Testis (tissue), 2 donors: Measurements from ENCODE around the gene CDKAL1.

Source experiments
- CTCF ChIP-seq, 3 experiments: fragments of 450-650 bp in 2 of 3; fragments of 200-600 bp in 1 of 3; sonication (generic) in 1 of 3; IDR thresholded peaks; one replicate each; pipeline ENCODE4 v1.5.1; 2016 to 2019; ENCODE audit warnings: antibody characterized with exemption in 3 of 3, mild to moderate bottlenecking in 2 of 3, moderate library complexity in 1 of 3
- POLR2A ChIP-seq: fragments of 450-650 bp; IDR thresholded peaks from one replicate; pipeline ENCODE4 v1.6.1; 2017; ENCODE audit warnings: antibody characterized with exemption, mild to moderate bottlenecking, moderate library complexity

- TF ChIP-seq CTCF (IDR thresholded peaks at IDR 0.05), result no peak
- TF ChIP-seq POLR2A, result no peak
Observed at GRCh38 chr6:20775981-20776380, 241.7 kb downstream of the CDKAL1 start.
